Suppressor macrophage treated with lipopolysaccharide for 1 hour (primary cell): Measurements from ENCODE around the gene CFAP298.

Experiments
- DNase-seq, 3 donors: peaks; one replicate each; pipeline ENCODE4 v3.0.0-alpha.2; 2020 to 2022

The CFAP298 gene

DNA sequence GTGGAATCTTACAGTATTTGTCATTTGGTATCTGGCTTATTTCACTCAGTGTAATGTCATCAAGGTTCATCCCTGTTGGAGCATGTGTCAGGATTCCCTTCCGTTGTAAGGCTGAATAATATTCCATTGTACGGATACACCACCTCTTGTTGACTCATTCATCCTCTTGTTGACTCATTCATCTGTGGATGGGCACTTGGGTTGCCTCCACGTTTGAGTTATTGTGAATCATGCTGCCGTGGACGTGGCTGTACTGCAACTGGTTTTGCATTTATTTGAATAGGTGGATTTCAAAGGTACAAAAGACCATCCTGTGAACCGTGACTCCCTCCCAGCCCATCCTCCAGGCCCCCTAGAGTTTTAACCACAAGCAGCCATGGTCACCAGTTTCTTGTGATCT, 15.0 kb downstream of the CFAP298 start:
- DNase-seq = peak in 1 of 3 donors; percentile 3

- DNase-seq = no peak
Measured at GRCh38 chr21:32595431-32595830, 16.7 kb downstream of the CFAP298 start.

DNA sequence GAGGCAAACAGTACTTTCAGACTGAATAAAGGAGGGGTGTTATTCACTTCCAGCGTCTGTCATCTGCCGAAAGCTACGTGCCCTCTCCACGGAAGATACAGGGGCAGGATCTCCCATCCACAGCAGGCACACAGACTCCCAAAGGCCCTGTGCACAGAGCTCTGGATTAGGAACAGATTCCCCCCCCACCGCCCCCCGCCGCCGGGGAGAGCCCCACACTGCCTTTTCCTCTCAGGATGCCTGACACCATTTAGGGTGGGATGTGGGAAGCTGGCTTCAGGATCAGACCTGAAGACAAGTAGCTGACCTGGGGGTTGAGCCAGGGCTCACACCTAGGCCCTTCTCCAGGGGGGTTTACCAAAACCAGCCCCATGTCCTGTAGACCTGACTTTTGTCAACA, 18.5 kb downstream of the CFAP298 start:
- DNase-seq = no peak

DNA sequence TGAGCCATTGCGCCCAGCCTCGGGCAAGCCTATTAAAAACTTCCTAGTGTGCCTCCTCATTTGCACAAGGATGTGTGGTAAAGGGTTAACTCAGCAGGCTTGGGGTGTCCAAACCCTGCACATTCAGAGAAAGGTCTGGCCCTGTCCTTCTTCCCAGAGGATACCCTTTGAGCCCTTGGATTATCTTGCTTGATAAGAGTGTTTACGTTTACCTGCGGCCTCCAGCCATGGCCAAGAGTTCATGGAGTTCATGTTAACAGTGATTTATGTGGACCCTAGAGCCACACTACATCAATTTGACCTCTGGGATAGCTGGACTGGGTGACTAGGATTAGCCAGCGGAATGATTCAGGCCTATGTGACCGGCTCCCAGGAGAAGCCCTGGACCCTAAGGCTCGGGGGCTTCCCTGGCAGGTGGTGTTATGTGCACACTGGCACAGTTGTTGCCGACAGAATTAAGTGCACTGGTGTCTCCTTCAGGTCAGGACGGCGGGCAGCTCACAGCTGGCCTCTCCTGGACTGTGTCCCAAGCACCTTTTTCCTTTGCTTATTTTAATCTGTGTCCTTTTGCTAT, 19.2 kb downstream of the CFAP298 start:
- no peak for DNase-seq

DNA sequence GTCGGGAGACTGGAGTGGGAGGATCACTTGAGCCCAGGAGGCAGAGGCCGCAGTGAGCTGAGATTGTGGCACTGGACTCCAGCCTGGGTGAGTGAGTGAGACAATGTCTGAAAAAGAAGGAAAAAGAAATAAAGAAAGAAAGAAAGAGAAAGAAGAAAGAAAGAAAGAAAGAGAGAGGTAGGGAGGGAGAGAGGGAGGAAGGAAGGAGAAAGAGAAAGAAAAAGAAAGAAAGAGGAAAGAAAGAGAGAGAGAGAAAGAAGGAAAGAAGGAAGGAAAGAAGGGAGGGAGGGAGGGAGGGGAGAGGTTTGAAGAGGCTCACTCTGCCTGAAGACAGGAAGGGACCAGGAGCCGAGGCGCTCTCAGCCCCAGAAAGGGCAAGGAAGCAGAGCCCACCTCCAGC, 22.0 kb downstream of the CFAP298 start:
- DNase-seq = no peak

DNA sequence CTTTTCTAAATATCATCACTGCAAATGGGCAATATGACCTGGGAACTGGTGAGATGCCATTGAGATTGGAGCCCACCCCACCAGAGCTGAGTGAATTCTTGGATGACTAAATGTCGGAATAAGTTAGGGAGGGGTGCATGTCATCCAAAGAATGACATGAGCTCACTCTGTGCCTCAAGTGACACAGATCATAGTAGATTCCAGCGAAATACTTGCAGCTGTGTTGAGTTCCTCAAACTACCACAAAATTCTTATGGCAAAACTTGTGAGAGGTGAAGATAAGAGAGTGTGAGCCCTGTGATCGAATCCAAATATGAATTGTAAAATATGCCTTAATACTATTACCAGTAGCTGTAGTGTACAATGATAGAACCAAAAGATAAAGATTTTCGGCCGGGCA, 24.5 kb downstream of the CFAP298 start:
- no peak for DNase-seq

DNA sequence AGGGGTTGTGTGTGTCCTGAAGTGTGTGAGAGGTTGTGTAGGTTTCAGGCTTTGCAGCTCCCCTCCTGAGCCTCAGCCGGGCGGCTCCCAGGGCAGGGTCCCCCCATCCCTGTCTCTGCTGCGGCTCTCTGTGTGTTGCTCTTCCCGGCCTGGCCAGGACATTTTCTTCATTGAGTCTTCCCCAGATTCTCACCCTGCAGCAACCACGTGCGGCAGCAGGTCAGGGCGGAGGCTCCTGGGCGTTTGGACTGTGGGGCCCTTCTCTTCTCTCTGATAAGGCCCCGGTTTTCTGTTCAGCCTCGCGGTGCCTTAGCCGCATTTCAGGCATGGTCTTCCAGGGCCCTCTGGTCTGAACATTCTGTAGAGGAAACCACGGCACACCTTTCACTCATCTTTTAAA, 25.1 kb downstream of the CFAP298 start:
- DNase-seq = no peak

GRCh38 chr21:32585970-32586369, 26.2 kb downstream of the CFAP298 start:
- DNase-seq = no peak

DNA sequence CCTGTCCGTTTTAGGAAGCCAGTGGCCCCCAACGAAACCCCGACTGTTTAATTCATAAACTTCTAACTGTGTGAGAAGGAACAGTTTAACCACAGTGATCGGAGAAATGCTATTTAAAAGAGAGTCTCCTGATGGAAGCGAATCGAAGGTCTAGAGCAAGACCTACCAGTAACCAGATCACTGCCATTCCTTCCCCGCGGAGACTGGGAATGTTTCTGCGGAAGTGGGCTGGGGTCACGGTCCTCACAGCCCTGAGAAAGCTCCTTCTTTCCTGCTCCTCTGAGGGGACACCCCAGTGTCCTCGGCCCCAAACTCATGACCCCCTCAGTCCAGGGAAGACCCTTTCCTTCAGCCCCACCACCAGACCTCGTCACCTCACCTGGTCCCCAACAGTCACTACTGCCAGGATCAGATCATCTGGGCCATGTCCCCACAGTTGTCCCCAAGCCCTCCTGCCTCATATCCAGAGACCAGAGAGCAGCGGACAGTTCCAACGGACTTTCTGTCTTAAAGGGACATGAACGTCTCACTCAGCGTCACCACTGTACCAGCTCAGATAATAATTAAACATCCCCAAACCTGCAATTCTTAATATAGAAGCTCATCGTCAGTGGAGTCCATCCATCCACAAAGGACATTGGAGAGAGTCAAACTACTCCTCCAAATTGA, 27.0 kb downstream of the CFAP298 start, which contains the start of gene TCP10L:
TCP10L (minus strand) TSS at position 482 of the 669 bp plus-strand sequence. CDS start 1,219 bp downstream, outside the sequence.
- no peak for DNase-seq

DNA sequence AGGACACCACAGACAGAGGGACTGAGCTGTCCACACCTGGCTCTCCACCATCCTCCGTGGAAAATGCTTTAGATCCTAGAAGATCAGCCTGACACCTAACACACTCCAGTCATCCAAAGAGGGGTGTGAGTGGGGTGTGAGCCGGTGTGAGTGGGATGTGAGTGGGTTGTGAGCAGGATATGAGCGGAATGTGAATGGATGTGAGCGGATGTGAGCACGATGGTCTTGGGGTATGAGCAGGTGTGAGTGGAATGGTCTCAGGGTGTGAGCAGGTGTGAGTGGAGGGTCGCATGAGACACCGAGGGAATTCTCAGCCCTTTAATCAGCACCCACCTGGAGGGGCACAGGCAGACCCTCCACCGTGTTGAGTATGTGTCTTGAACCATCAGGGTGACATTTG, 27.7 kb downstream of the CFAP298 start:
- no peak for DNase-seq

DNA sequence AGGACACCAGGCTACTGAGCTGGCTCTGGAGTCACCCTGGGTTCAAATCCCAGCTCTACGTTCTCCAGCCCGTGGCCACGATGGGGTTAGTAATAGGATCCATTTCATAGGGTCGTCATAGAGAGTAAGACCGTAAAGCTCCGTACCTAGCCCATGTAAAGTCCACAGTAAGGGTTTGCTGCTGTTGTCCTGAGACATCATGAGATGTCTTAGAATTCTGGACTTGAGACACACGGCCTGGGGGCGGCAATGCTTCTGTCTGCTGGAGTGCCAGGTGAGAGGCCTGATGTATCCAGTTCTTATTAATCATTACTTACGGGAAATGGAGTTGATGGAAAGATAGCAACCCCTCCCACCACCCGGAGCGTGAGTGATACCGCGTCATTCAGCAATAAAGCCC, 30.4 kb downstream of the CFAP298 start:
- DNase-seq = no peak

DNA sequence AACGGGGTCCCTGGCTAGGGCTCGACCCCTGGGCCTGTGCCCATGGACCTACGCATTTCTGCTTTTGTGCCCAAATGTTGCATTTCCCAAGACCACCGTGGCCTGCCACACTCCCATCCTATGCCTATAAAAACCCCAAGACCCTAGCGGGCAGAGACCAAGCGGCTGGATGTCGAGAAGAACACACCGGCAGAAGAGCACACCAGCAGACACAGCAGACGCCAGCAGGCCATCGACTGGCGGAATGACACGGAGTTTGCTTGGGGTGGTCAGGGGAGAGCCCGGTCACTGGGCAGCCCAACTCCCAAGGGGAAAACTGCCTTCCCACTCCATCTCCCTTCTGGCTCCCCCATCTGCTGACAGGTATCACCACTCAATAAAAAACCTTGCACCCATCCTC, 31.2 kb downstream of the CFAP298 start:
- no peak for DNase-seq

GRCh38 chr21:32578107-32578691, 34.0 kb downstream of the CFAP298 start:
- no peak for DNase-seq

DNA sequence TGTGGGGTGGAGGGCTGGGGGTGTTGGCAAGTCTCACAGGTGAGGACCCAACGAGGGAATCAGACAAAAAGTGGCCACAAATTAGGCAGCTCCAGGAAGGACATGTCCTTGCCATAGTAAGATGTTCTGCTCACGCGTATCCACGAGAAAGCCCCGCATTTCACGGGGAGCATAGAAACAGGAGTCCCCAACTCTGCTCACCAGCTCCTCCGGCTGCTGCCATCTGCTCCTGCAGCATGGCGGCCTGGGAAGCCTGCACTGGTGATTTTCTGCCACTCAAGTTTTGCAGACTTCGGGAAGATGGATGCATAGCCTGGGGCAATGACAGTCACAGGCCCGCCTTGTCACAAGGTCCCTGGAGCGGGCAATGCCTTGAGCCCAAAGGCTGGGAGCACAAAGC, 36.2 kb downstream of the CFAP298 start:
- no peak for DNase-seq

DNA sequence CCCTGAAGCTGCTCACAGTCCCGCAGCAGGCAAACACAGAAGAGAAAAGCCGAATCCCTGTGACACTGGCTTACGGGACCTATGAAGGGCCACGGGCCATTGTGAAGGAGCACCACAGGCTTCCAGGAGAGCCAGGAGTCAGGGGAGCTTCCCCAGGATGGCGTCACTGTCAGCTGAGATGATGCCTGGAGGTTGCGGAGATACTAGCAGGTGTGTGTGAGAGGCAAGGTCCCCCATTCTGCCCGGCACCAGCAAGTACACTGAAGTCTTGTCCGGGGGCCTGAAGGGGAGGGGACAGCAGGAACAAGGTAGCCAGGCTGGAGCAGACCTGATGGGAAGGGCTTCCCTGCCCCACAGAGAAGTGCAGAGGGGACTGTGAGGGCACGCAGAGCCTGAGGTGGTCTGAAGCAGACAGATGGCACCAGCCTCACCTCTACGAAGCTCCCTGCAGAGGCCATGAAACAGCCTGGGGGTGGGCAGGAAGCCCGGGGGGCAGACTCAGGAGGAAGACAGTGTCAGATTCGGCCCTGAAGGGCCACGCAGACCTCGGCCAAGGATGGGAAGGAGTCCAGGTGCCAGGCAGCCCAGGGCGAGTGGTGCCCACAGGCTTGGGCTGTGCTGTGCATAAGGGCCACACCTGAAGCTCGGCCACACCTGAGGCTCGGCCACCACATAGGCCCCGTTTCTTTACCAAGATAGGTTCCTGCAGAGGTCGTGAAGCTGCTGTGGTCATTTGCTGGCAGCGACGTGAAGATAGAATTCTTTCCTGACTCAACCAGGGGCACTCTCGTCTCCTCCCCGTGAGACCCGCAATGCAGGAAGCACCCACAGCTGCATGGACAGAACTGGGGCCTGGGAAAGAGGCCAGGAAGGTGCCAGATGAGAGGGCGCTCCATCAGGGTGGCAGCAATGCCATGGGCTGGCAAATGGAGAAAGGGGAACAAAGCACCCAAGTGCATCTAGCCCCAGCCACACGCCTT, 36.9 kb downstream of the CFAP298 start:
- DNase-seq = no peak

- no peak for DNase-seq
Measured at GRCh38 chr21:32572574-32573420, 39.4 kb downstream of the CFAP298 start.

- DNase-seq = no peak
Measured at GRCh38 chr21:32570456-32570855, 41.7 kb downstream of the CFAP298 start.

DNA sequence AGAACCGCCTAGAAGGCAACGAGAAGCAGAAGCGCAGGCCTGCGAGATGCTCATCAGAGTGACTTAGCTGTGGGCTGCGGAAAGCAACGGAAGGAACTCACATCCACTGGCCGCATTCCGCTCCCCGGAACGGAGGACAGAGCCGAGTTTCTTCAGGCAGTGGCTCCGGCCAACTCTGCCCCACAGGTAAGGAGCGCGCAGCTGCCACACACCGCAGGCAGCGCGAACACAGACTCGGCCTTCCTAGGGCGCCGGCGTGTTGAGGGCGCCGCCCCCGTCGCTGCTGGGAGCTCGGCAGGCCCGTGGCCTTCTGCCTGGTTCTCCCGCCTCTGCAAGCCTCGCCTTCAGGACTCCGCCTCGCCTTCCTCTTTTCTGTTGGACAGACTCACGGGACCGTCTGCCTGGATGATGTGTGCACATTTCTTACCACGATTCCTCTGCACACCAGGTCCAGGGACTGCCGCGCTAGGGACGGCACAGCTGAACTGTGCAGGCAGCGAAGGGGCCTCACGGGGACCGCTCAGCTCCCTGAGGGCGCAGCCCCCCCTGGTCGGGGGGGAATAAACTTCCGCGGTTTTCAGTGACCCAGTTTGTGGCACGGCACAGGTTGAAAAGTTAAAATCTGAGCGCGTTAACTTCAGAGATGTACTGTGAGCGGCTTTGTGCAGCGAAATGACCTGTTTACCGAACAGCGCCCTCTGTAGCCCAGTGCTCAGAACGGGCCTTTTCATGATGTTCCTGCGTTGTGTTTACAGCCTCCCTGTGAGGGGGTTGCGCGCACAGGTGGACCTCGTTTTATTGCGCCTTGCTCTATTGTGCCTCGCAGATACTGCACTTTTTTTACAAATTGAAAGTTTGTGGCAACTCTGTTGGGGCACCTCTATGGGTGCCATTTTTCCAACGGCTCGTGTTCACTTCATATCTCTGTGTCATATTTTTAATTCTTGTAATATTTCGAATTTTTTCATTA, 42.6 kb downstream of the CFAP298 start:
- peak; percentile 79 to 89 (median 87) for DNase-seq

- no peak for DNase-seq
Measured at GRCh38 chr21:32567626-32568025, 44.6 kb downstream of the CFAP298 start.

DNA sequence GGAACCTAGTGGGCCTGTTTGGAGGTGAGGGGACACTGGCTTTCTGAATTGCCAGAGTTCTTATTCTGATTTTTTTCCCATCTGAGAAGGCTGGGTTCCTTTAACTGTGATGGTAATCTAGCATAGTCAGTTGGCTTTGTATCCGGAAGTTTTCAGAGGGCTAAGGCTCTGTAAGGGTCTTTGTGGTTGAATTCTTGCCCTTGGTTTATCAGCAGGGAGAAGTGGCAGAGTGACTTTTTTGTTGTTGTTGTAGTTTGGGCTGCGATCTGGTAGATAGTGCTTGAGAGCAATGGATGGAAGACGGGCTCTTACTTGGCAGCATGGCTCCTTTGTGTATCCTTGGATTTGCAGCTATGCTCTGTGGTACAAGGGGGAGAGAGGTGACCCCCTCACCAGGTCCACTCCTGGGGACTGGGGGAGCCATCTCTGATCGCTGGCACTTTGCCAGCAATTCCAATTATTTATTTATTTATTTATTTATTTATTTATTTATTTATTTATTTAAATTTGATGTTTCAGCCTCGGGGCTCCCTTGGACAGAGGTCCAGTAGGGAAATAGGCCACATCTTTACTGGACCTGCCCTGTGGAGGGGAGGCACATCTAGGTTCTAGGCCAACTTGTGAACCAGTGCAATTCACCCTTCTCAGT, 45.3 kb downstream of the CFAP298 start:
- no peak for DNase-seq
